Mucosa of descending colon (tissue), 3 donors: ENCODE results near the gene DLG1. TPM values are rescaled to one million over a fixed set of nuclear protein-coding genes. Genes with fewer than 3 reads are reported as not detected.
A peak's percentile ranks its signal among the peaks of the same experiment; 100 is the strongest.

Experiments
- ATAC-seq: fragments of 200-7000 bp; cut with Tn5 transposase; one replicate; pipeline ENCODE4 v1.9.1; 2020; ENCODE audit warnings: mild to moderate bottlenecking, moderate library complexity
- DNase-seq, 3 donors: peaks; one replicate each; pipeline ENCODE4 v3.0.0-alpha.2; 2020
- H3K36me3 ChIP-seq: fragments of 200-600 bp; one replicate; pipeline ENCODE4 v1.8.0; 2021; ENCODE audit warnings: low read depth, mild to moderate bottlenecking
- H3K4me1 ChIP-seq: fragments of 200-600 bp; one replicate; pipeline ENCODE4 v1.8.0; 2021; ENCODE audit warnings: low read depth, mild to moderate bottlenecking
- H3K4me3 ChIP-seq: fragments of 200-600 bp; one replicate; pipeline ENCODE4 v1.8.0; 2021; ENCODE audit warnings: mild to moderate bottlenecking
- H3K9me3 ChIP-seq: fragments of 200-600 bp; one replicate; pipeline ENCODE4 v1.8.0; 2021; ENCODE audit warnings: mild to moderate bottlenecking
- CTCF ChIP-seq: fragments of 200-600 bp; IDR thresholded peaks from one replicate; pipeline ENCODE4 v1.8.0; 2022; ENCODE audit warnings: antibody characterized with exemption, mild to moderate bottlenecking
- intact Hi-C, 2 donors: fragments of 100-400 bp; cut with DNase I in 1 of 2; cut with micrococcal nuclease in 1 of 2; formaldehyde crosslinking; loops; one replicate each; pipeline versions ENCODE4 v1.11.0 to v1.11.1; 2022; cut with DNase I, micrococcal nuclease
- total RNA-seq, 3 donors: library from RNA; stranded (reverse); fragmentation: NEBNext Ultra II Directional in 2 of 3; extraction: Animal tissue kit (Norgen Biotek cat#: 25700) in 2 of 3; gene quantifications; one replicate each; pipeline versions ENCODE4 v1.2.1 to v1.2.4, GENCODE V29; 2021 to 2023
- donor health status: DM: no; HTN: no; CAD: no; lungs with moderate emphysema.
- donor health status: DM: no; HTN: no; CAD: no.
- donor health status: DM: no; HTN: yes; CAD: no.

DLG1 gene
- total RNA-seq, 3 donors from 2014 or later: 107 to 163 (median 134) TPM

- DNase-seq: peak in 2 of 3 donors; percentile 27 to 48
- peaks cover 7% of the 10 kb centered on the region for H3K4me1 ChIP-seq
- no peaks in the 10 kb centered on the region for H3K36me3 ChIP-seq
- intact Hi-C loops: loop anchor here in 1 of 2 donors (10.0 kb wide), 1 partner anchor 177 kb away; no protein-coding TSS in a partner anchor
- TF ChIP-seq CTCF: no peak
- peak; percentile 17 for ATAC-seq
- no peak overlapping the region for H3K4me3 ChIP-seq
- H3K9me3 ChIP-seq: no peaks in the 10 kb centered on the region
These were observed 291.0 kb downstream of the DLG1 start for GRCh38 chr3:197007296-197007940.

GRCh38 chr3:197006860-197007259, 291.6 kb downstream of the DLG1 start:
- DNase-seq: no peak
- TF ChIP-seq CTCF: no peak
- ATAC-seq: no peak
- H3K4me3 ChIP-seq: no peak overlapping the region
- peaks cover 7% of the 10 kb centered on the region for H3K4me1 ChIP-seq
- no peaks in the 10 kb centered on the region for H3K9me3 ChIP-seq
- H3K36me3 ChIP-seq: no peaks in the 10 kb centered on the region
- intact Hi-C loops: loop anchor here in 1 of 2 donors (10.0 kb wide), 1 partner anchor 178 kb away; no protein-coding TSS in a partner anchor

DNA sequence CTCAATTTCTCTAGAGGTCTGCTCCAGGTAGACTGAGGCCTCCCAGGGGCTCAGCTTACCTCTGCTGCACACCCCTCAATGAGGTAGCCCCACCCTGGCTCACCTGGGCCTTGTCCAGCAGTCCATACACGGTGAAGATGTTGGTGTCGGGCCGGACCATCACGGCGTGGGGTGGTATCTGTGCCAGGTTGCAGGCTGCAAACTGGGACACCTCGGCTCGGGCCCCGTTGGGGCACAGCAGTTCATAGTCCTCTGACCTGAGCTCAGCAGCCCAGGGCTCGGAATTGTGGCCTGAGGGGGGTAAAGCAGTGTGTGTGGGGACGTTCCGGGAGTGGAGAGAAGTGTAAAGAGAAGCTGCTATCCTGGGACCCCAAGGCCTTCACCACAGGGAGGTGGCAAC, 292.0 kb downstream of the DLG1 start:
- Histone ChIP-seq H3K36me3 (no peaks in the 10 kb centered on the region), H3K9me3 (no peaks in the 10 kb centered on the region), H3K4me3 (no peak overlapping the region), H3K4me1 (peaks cover 7% of the 10 kb centered on the region)
- intact Hi-C loops: loop anchor here in 1 of 2 donors (10.0 kb wide), 1 partner anchor 178 kb away; no protein-coding TSS in a partner anchor
- DNase-seq: peak in 2 of 3 donors; percentile 21 to 49
- no peak for TF ChIP-seq CTCF
- ATAC-seq: no peak

DNA sequence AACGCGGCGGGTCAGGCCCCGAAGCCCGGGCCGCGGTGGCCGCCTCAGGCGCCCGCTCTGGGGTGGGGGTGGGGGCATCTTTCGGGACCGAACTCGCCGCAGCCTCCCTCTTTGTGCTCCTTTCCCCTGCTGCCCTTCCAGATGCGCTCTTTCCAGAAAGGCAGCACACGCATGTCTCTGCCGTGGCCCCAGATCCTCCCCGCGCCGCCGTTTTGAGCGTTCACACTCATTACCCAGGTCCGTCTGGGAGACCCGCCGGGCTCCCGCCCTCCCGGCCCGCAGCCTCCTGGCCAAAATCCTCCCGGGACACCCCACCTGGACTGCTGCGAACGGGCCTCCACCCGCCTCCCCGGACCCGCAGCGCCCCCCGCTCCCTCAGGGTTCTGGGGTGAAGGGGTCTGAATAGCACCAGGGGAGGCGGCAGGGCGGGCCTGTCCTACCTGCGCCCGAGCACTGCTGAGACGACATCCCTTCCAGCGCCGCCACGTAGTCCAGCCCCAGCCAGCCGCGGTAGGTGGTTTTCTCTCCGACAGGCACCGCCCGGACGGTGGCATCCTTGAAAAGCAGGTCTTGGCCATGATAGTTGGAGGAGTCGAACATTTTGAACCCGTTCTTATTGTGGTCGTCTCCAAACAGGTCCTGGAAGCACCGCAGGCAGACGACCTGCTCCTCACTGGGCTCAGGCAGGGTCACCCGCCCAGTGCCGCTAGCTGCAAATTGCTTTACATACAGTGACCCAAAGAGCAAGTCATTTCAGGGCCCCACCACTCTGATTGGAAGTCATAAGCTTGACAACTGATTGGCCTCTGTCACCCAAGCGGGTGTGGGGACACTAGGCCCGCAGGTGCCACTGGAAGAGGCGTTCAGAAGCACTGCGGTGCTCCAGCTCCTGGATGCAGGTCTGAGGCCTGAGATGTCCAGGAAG, 294.7 kb downstream of the DLG1 start:
- no peak for TF ChIP-seq CTCF
- ATAC-seq (peak; percentile 54), DNase-seq (peak; percentile 52 to 73 (median 71))
- intact Hi-C loops: loop anchor here in 1 of 2 donors (10.0 kb wide), 1 partner anchor 181 kb away; no protein-coding TSS in a partner anchor
- Histone ChIP-seq H3K9me3 (no peaks in the 10 kb centered on the region), H3K36me3 (no peaks in the 10 kb centered on the region), H3K4me1 (peaks cover 7% of the 10 kb centered on the region), H3K4me3 (peak overlapping the region; percentile 17)

GRCh38 chr3:197002701-197003454, 295.5 kb downstream of the DLG1 start:
- peak; percentile 82 for TF ChIP-seq CTCF
- H3K36me3 ChIP-seq: no peaks in the 10 kb centered on the region
- peak; percentile 91 to 94 (median 92) for DNase-seq
- intact Hi-C loops: loop anchor here in 1 of 2 donors (10.0 kb wide), 1 partner anchor 182 kb away; no protein-coding TSS in a partner anchor
- H3K4me1 ChIP-seq: peaks cover 7% of the 10 kb centered on the region
- H3K9me3 ChIP-seq: no peaks in the 10 kb centered on the region
- ATAC-seq: peak; percentile 92
- H3K4me3 ChIP-seq: peak overlapping the region; percentile 17
